HG03575 (cell line): Measurements from ENCODE around the gene EML5.

Experiments
- ATAC-seq: cut with Tn5 transposase; IDR thresholded peaks from one replicate; pipeline ENCODE4 v1.9.1; 2021; ENCODE audit not compliant: unreplicated experiment, insufficient number of reproducible peaks, low FRiP score; ENCODE audit errors: extremely low read depth

Gene EML5

GRCh38 chr14:88597038-88597437 is 195.7 kb downstream of the EML5 start:
- ATAC-seq: no peak

GRCh38 chr14:88592031-88592430 is 200.7 kb downstream of the EML5 start:
- no peak for ATAC-seq

GRCh38 chr14:88590173-88590572 is 202.6 kb downstream of the EML5 start:
- no peak for ATAC-seq

- no peak for ATAC-seq
These were observed 204.7 kb downstream of the EML5 start for GRCh38 chr14:88588081-88588480.

GRCh38 chr14:88584451-88584850 is 208.3 kb downstream of the EML5 start:
- no peak for ATAC-seq

GRCh38 chr14:88576222-88576621 is 216.5 kb downstream of the EML5 start:
- ATAC-seq: no peak

GRCh38 chr14:88572117-88572516 is 220.6 kb downstream of the EML5 start:
- ATAC-seq: no peak

- no peak for ATAC-seq
These were observed 224.6 kb downstream of the EML5 start for GRCh38 chr14:88568196-88568595.

- no peak for ATAC-seq
These were observed 227.3 kb downstream of the EML5 start for GRCh38 chr14:88565427-88565826.

GRCh38 chr14:88563845-88564244 is 228.9 kb downstream of the EML5 start:
- ATAC-seq: no peak

- peak; percentile 64 for ATAC-seq
These were observed 229.7 kb downstream of the EML5 start, which contains the start of gene ZC3H14 for GRCh38 chr14:88562831-88563686. TSS of gene ZC3H14 (plus strand) at chr14:88563037. CDS start at chr14:88563134, 97 bp downstream.

GRCh38 chr14:88562532-88562830 is 230.3 kb downstream of the EML5 start:
- ATAC-seq: no peak
